Fibroblast of pulmonary artery (primary cell): Measurements from ENCODE around the gene FLT3.
"Not testable (repeated sequence)": the region's sequence is repeated elsewhere in the genome, so short reads cannot be mapped to it uniquely, and the experiment has no call there.

ENCODE experiments used
- DNase-seq: peaks from one replicate; pipeline ENCODE4 v3.0.0-alpha.2; 2010; ENCODE audit warnings: low read depth
- H3K4me3 ChIP-seq: replicated peaks from 2 replicates; pipeline ENCODE4 v1.5.1; 2011; ENCODE audit warnings: low read depth, mild to moderate bottlenecking, control low read depth, low read length, moderate library complexity
- TF ChIP-seq, protein P1 (sequence below): IDR thresholded peaks from 2 replicates; pipeline ENCODE4 v1.5.1; 2011; ENCODE audit warnings: mild to moderate bottlenecking, control low read depth, low read length, inconsistent platforms; ENCODE audit errors: missing control alignments

FLT3 gene

DNA sequence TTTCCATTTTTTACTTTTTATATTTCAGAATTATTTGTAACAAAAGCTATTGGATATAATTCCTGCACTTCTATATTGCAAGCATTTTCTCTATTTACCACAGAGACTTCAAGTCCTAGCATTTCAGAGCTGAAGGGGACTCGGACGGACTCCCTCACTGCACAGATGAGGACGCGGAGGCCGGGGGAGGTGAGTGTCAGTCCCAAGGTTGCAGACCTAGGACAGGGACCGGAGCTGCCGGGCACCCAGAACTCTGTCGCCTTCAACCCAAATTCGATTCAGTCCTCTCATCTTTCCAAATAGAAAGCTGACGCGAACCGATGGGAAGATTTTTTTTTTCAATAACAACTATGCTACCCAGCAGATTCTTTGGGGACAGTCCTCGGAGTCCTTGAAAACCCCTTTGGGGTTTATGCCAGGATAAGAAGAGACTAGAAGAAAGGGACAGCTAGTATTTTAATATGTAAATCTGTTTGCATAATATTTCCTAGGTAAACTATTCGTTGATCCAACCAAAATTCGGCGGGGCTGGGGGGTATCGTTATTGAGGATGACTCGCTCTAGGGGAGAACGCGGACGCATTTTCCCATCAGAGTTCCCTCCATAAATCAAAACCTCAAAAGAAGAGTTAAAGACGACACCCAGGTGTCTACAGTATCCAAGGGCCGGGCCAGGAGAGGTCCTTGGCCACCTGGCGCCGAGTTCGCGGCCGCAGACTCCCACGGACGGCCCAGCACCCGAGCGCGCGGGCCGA lies 803 bp downstream of the FLT3 start:
- TF ChIP-seq, protein P1, sequence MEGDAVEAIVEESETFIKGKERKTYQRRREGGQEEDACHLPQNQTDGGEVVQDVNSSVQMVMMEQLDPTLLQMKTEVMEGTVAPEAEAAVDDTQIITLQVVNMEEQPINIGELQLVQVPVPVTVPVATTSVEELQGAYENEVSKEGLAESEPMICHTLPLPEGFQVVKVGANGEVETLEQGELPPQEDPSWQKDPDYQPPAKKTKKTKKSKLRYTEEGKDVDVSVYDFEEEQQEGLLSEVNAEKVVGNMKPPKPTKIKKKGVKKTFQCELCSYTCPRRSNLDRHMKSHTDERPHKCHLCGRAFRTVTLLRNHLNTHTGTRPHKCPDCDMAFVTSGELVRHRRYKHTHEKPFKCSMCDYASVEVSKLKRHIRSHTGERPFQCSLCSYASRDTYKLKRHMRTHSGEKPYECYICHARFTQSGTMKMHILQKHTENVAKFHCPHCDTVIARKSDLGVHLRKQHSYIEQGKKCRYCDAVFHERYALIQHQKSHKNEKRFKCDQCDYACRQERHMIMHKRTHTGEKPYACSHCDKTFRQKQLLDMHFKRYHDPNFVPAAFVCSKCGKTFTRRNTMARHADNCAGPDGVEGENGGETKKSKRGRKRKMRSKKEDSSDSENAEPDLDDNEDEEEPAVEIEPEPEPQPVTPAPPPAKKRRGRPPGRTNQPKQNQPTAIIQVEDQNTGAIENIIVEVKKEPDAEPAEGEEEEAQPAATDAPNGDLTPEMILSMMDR: no peak
- no peak for DNase-seq
- no peak overlapping the region for H3K4me3 ChIP-seq

DNA sequence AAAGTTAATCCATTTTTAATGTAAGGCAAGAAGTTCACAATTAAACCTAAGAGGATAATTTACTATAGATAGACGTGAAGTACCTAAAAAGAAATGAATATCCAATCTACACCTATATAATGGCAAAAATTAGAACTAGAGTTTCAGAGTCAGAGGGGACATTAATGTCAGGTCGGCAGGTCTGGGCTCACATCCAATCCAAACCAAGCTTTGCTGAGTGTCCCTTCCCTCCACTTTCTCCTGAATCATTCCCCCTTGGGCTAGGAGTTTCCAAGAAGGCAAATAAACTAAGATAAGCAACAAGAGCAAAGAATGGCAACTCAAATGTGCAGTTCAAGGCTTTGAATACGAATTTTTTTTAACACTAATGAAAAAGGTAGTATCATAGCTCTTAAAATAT lies 2.9 kb downstream of the FLT3 start:
- TF ChIP-seq, protein P1: no peak
- H3K4me3 ChIP-seq: no peak overlapping the region
- DNase-seq: no peak

DNA sequence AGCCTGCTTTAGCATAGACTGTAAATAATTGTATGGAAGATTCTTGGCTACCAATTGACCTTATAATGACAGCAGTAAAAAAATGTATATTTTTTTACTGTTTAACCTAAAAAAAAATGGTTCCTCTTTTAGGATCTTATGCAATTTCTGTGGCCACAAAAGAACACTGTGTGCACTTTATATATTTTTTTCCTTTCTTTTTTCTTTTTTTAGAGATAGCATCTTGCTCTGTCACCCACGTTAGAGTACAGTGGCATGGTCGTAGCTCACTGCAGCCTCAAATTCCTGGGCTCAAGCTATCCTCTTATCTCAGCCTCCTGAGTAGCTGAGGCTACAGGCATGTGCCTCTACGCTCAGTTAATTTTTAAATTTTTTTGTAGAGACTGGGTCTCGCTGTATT lies 6.1 kb downstream of the FLT3 start:
- H3K4me3 ChIP-seq: no peak overlapping the region
- TF ChIP-seq, protein P1: no peak
- no peak for DNase-seq

DNA sequence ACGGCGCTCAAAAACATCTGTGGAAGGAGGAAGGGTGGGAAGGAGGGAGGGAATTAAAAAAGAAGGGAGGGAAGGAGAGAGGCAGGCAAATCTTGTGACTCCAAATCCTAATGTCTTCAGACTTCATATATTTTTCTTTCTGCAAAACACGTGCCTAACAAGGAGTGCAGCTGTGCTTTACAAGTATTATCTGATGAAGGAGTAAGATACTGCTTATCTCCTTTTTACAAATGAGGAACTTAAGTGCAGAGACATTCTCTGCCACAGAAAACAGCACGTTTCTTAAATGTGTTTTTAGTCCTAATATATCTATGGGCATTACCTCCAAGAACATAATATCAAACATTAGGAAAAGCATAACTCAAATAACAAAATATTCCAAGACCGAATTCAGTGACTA lies 6.5 kb downstream of the FLT3 start:
- TF ChIP-seq, protein P1: no peak
- H3K4me3 ChIP-seq: no peak overlapping the region
- no peak for DNase-seq

DNA sequence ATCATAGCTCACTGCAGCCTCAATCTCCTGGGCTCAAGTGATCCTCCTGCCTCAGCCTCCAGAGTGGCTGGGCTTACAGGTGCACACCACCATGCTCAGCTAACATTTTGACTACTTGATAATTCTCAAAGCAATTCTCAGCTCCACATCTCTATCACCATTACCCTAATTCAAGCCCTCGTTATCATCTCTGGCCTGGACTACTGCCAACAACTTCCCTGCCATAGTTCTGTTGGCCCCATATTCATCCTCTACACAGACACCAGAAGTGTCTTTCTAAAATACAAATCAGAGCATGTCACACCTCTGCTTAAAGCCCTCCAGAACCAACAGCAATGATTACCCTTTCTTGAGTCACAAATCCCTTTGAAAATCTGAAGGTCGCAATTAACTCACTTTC lies 7.9 kb downstream of the FLT3 start:
- TF ChIP-seq, protein P1: no peak
- no peak for DNase-seq
- no peak overlapping the region for H3K4me3 ChIP-seq

DNA sequence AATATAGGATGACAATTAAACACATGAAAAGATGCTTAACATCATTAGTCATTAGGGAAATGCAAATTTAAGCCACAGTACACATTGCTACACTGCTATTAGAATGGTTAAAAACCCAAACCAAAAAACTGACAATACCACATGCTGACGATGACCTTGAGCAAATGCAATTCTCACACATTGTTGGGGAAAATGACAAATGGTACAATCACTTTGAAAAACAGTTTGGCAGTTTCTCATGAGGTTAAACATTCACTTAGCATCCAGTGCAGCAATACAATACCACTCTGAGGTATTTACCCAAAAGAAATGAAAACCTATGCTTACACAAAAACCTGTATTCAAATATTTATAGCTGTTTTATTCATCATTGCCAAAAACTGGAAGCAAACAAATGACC lies 11.3 kb downstream of the FLT3 start:
- no peak for DNase-seq
- TF ChIP-seq, protein P1: no peak

DNA sequence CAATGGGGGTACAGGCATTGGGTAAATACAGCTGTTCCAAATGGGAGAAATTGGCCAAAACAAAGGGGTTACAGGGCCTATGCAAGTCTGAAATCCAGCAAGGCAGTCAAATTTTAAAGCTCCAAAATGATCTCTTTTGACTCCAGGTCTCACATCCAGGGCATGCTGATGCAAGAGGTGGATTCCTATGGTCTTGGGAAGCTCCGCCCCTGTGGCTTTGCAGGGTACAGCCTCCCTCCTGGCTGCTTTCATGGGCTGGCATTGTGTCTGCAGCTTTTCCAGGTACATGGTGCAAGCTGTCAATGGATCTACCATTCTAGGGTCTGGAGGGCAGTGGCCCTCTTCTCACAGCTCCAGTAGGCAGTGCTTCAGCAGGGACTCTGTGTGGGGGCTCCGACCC lies 22.6 kb downstream of the FLT3 start:
- not testable (repeated sequence) for DNase-seq, H3K4me3 ChIP-seq

More for the DNA sequence above, 11.3 kb downstream of the FLT3 start:
- no peak overlapping the region for H3K4me3 ChIP-seq
